Hematopoietic multipotent progenitor cell treated with erythropoietin and hydrocortisone succinate and interleukin-3 and kit ligand, for 4 days (in vitro differentiated cells): ENCODE results near the gene ASF1A.

Experiments used
- DNase-seq: peaks from one replicate; pipeline ENCODE4 v3.0.0-alpha.2; 2015

The ASF1A gene

GRCh38 chr6:118882314-118882905 is 11.5 kb upstream of the ASF1A start:
- no peak for DNase-seq

GRCh38 chr6:118886641-118887040 is 7.3 kb upstream of the ASF1A start:
- no peak for DNase-seq

GRCh38 chr6:118889163-118889562 is 4.8 kb upstream of the ASF1A start:
- DNase-seq, result no peak

- DNase-seq, result peak; percentile 51
Measured at GRCh38 chr6:118890997-118891790, 2.8 kb upstream of the ASF1A start.

DNA sequence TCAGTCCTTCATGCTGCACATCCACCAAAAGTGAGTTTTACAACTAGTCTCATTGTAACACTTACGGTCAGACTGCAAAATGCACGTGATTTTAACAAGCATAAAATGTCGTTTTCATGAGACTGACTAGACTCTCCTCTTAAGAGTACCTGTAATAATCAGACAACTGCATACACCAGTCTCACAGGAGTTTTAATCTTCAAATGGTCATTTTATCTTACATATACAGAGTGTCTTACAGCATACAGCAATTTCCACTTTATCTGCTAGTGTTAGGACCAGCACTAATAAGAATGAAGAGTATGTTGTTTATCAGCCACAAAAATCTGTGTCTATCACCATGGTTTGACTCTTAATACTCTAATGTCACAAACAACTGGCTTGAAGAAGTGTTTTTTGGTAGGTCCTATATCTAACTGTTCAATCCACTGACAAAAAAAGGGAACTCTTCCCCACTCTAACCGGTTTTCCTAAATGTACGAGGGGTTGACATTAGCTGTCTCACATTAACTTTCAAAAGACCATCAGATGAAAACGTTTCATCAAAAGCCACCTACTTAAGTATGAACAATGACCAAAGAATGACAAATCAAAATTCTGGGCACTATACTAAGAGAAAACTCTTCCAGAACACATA is 1.5 kb upstream of the ASF1A start:
- DNase-seq, result peak; percentile 73

- peak; percentile 83 for DNase-seq
Measured at GRCh38 chr6:118893064-118893806, 717 bp upstream of the ASF1A start.

- peak; percentile 73 for DNase-seq
Measured at GRCh38 chr6:118894425-118895260, 691 bp downstream of the ASF1A start.

DNA sequence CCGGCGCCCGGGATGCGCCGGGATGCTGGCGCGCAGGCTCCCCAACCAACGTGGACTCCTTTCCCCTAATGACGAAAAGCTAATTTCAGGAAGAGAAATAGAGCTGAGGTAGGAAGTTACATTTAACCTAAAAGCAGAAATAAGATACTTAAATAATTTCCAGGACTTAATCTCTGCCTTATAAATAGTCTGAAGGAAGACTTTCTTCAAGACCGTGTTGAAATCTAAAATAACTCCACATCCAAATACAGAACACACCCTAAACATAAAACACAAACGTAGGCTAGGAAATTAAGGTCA is 1.3 kb downstream of the ASF1A start:
- DNase-seq, result no peak

DNA sequence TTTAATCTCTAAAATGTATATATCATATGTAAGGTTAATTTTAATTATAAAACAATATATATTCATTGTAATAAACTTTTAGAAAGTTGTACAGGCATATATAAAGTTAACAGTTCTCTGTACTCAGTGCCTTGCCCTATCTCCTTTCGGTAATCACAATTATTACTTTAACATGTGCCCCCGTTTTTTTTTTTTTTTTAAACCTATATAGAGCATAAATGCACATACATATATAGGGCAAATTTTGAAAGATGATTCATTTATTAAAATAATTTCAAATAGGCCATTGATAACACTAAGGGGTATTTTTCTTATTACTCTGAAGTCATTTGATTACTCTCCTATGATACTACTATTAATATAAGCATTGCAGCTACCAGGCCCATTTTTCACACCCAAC is 1.9 kb downstream of the ASF1A start:
- peak; percentile 19 for DNase-seq

DNA sequence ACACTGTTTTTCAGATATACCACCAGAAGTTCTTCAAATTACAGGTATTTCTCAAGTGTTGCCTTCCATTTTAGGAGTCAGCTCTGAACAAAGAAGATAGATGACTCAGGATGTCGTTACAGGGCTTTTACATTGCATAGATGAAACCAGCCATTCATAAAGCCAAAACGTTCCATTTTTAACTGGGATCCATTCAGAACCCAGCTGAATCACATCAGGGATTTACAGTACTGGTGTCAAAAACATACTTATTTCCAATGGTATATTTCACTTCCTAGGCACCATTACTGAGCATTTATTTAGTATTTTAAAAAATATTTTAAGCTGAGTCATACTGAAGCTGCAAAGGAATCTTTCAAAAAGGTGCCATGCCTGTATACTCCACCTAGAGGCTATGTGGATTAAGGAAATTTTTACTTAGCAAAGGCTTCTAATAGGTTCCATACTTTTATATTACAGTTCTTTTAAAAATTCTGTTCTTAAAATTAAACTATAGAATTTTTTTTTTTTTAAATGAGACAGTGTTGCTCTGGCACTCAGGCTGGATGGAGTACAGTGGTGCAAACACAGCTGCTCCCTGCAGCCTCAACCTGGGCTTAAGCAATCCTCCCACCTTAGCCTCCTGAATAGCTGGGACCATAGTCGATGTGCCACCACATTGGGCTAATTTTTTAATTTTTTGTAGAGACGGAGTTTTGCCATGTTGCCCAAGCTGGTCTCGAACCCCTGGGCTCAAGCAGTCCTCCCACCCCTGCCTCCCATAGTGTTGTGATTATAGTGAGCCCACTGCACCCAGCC is 2.6 kb downstream of the ASF1A start:
- DNase-seq, result peak; percentile 80

DNA sequence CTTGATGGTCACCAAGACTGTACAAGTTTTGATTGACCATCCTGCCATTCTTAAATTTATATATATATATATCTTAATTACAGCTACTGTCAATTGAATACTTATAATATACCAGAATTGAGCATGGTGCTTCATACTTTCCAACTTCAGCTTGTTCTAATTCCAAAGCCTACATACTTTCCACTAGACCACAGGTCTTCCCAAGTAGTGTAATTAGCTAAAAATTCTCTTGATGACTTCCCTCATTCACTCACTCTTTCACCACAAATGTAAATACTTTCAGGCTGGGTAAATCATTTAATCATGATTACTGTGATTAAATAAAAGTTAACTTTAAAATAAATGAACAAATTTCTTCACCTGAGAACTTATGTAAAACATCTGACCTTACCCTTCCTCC is 3.4 kb downstream of the ASF1A start:
- no peak for DNase-seq

DNA sequence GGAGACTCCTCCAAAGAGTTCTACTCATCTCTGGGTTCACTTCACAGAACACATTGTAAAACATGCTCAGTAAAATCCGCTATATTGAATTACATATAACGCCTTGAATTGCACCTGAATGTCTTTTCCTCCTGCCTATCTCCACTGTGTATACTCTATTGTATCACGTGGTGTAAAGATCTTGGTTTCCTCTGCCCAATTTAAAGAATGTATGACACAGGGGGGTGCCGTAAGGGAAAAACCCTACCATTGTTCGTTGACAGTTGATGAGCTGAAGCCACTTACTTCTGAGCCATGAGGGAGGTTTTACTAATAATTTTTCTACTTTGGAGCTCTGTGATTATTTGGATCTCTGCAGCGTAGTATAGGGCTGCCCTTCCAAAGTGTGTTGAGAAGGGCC is 6.0 kb downstream of the ASF1A start:
- DNase-seq, result no peak

DNA sequence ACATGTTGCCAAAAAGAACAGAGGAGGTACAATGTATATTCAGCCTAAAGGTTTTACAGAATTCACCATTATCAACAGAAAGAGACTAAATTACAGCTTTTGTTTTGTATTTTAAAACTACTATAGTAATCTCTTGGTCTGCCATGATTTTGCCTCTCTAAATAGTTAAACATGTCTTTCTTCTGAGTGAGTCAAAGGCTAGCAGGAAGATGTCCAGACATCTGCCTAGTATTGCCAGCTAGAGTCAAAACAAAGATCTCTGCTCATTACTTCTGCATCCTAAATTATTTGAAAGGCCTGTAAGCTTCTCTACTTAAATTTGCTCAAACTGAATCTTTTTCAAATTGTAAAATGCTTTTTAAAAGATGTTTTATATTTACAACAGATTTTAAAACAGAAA is 8.8 kb downstream of the ASF1A start:
- DNase-seq, result no peak

- DNase-seq, result no peak
Measured at GRCh38 chr6:118903138-118903537, 9.2 kb downstream of the ASF1A start.

- no peak for DNase-seq
Measured at GRCh38 chr6:118903691-118904090, 9.7 kb downstream of the ASF1A start.

- no peak for DNase-seq
Measured at GRCh38 chr6:118905084-118905483, 11.1 kb downstream of the ASF1A start.

DNA sequence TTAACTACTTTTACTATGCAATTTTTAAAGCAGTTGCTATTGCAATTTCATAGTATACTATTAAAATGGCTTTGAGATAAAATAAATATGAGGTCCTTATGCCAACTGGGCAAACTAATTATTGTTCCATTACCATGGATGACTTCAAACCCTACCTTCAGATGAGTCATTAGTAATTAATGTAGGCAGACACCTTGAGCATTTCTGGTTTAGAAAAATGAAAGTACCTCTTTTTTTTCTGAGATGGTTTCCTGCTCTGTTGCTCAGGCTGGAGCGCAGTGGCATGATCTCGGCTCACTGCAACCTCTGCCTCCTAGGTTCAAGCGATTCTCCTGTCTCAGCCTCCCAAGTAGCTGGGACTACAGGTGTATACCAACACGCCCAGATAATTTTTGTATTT is 11.9 kb downstream of the ASF1A start:
- DNase-seq, result no peak

GRCh38 chr6:118908441-118908840 is 14.5 kb downstream of the ASF1A start:
- no peak for DNase-seq

GRCh38 chr6:118912646-118913045 is 18.7 kb downstream of the ASF1A start:
- DNase-seq, result no peak

GRCh38 chr6:118913161-118913560 is 19.2 kb downstream of the ASF1A start:
- no peak for DNase-seq

DNA sequence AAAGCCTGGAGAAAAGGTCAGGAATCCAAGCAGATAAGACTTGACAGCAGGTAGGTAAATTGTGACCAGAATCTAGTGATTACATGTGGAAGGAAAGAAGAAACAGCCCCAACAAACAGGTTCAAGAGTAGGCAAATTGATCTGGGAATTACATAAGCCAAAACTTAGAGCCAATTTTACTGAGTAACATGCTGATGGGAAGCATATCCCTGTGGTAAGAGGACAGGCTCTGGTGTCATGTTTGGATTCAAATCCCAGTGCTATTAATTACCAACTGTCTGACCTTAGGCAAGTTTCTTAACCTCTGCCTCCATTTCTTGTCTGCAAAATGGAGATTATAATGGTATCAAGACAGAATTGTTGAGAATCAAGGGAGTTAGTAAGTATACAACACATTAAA is 20.6 kb downstream of the ASF1A start:
- DNase-seq, result no peak
